SK-N-MC (cell line): Measurements from ENCODE around the gene SLC16A4.

ENCODE experiments used
- DNase-seq: peaks from one replicate; pipeline ENCODE4 v3.0.0-alpha.2; 2011; ENCODE audit warnings: low read depth, low spot score
- H3K27ac ChIP-seq: fragments of 200-600 bp; sonication (generic); 2 replicates; pipeline ENCODE4 v1.5.1; 2016; ENCODE audit warnings: mixed run types
- H3K36me3 ChIP-seq: fragments of 200-600 bp; sonication (generic); 2 replicates; pipeline ENCODE4 v1.6.1; 2017; ENCODE audit warnings: antibody characterized with exemption, low read length, mixed read lengths; ENCODE audit not compliant: insufficient read depth
- H3K4me3 ChIP-seq: fragments of 200-600 bp; sonication (generic); 2 replicates; pipeline ENCODE4 v1.5.1; 2016
- H3K9ac ChIP-seq: fragments of 200-600 bp; sonication (generic); 2 replicates; pipeline ENCODE4 v1.8.0; 2017; ENCODE audit warnings: mixed run types, mixed read lengths; ENCODE audit not compliant: insufficient read length
- H3K9me3 ChIP-seq: fragments of 200-600 bp; sonication (generic); 2 replicates; pipeline ENCODE4 v1.6.1; 2017; ENCODE audit warnings: low read depth, mild to moderate bottlenecking, antibody characterized with exemption, low read length, moderate library complexity, mixed read lengths
- EZH2 ChIP-seq: fragments of 200-600 bp; sonication (generic); IDR thresholded peaks from one replicate; pipeline ENCODE4 v1.6.1; 2017; ENCODE audit warnings: antibody characterized with exemption
- FOXP2 ChIP-seq: optimal IDR thresholded peaks from 2 replicates; pipeline ENCODE3; 2011; ENCODE audit warnings: mild to moderate bottlenecking, moderate library complexity; ENCODE audit not compliant: insufficient read depth; ENCODE audit errors: extremely low read length, control extremely low read depth
- POLR2AphosphoS5 ChIP-seq: IDR thresholded peaks from 2 replicates; pipeline ENCODE4 v1.6.1; 2012; ENCODE audit warnings: mild to moderate bottlenecking, low read depth, low read length, borderline replicate concordance

SLC16A4 gene

DNA sequence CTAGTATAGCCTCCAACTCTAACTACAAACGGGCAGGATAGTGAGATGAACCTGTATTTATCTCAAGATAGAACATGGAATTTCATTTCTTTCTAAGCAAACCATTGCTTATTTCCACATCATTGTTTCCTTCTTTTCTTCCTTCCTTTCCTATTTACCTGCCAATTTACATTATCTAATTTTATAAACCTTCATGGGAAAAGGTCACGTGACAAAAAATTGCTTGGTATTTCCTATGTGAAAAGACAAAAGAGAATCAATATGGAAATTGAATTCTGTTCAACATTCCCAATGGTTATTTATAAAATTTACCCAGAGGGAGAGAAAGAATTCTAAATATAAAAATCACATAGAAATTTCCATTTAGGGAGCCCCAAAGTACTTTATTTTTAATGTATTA is 74.1 kb downstream of the SLC16A4 start:
- Histone ChIP-seq H3K4me3 (no peak overlapping the region), H3K9me3 (no peaks in the 10 kb centered on the region), H3K27ac (no peak overlapping the region), H3K9ac (no peak overlapping the region), H3K36me3 (no peaks in the 10 kb centered on the region)
- TF ChIP-seq POLR2AphosphoS5, result no peak
- no peak for TF ChIP-seq FOXP2
- TF ChIP-seq EZH2, result no peak
- no peak for DNase-seq
